GM19397 (cell line): ENCODE results near the gene CISH.

Experiments
- ATAC-seq: cut with Tn5 transposase; IDR thresholded peaks from one replicate; pipeline ENCODE4 v1.9.1; 2021; ENCODE audit warnings: mild to moderate bottlenecking, moderate library complexity; ENCODE audit not compliant: unreplicated experiment

CISH gene

GRCh38 chr3:50615190-50615589, 3.6 kb upstream of the CISH start:
- ATAC-seq = no peak

GRCh38 chr3:50612970-50613846, 1.6 kb upstream of the CISH start:
- ATAC-seq = no peak

GRCh38 chr3:50612234-50612882, 784 bp upstream of the CISH start:
- no peak for ATAC-seq

- ATAC-seq = no peak
Observed at GRCh38 chr3:50610992-50611463, 546 bp downstream of the CISH start.

- no peak for ATAC-seq
Observed at GRCh38 chr3:50610181-50610971, 1.2 kb downstream of the CISH start.

- no peak for ATAC-seq
Observed at GRCh38 chr3:50609763-50610085, 1.9 kb downstream of the CISH start.

GRCh38 chr3:50609071-50609762, 2.4 kb downstream of the CISH start:
- no peak for ATAC-seq

GRCh38 chr3:50608278-50608677, 3.3 kb downstream of the CISH start:
- no peak for ATAC-seq

GRCh38 chr3:50607271-50608091, 4.1 kb downstream of the CISH start:
- ATAC-seq = no peak

- no peak for ATAC-seq
Observed at GRCh38 chr3:50606596-50606995, 5.0 kb downstream of the CISH start.

- no peak for ATAC-seq
Observed at GRCh38 chr3:50605901-50606326, 5.7 kb downstream of the CISH start.

GRCh38 chr3:50604628-50605588, 6.7 kb downstream of the CISH start:
- ATAC-seq = no peak

- ATAC-seq = no peak
Observed at GRCh38 chr3:50604110-50604621, 7.4 kb downstream of the CISH start.

GRCh38 chr3:50603261-50604109, 8.1 kb downstream of the CISH start:
- no peak for ATAC-seq

- no peak for ATAC-seq
Observed at GRCh38 chr3:50602595-50603191, 8.9 kb downstream of the CISH start.

GRCh38 chr3:50600841-50601591, 10.6 kb downstream of the CISH start:
- peak; percentile 52 for ATAC-seq
